AG04449 (cell line): ENCODE results near the gene SYTL3.

Experiments used
- CTCF ChIA-PET: fragments of 350-600 bp; formaldehyde crosslinking; extraction: SDS; loops from one replicate; lab custom pipeline; 2021; ENCODE audit warnings: antibody characterized with exemption; lab: Yijun Ruan, JAX
- POLR2A ChIA-PET: fragments of 400-600, 350-600 bp; formaldehyde crosslinking; extraction: SDS; loops from one replicate; lab custom pipeline; 2020; ENCODE audit warnings: antibody characterized with exemption, inconsistent platforms; lab: Yijun Ruan, JAX
- DNase-seq: peaks from one replicate; pipeline ENCODE4 v3.0.0-alpha.2; 2010; ENCODE audit warnings: low read depth, low spot score
- H3K4me3 ChIP-seq: 2 replicates; pipeline ENCODE4 v1.5.1; 2011; ENCODE audit warnings: low read depth, mild to moderate bottlenecking, control low read depth, low read length
- CTCF ChIP-seq: IDR thresholded peaks from one replicate; pipeline ENCODE4 v1.5.1; 2011; ENCODE audit warnings: mild to moderate bottlenecking, moderate library complexity, low read length, control low read depth, inconsistent platforms; ENCODE audit not compliant: insufficient read depth; ENCODE audit errors: missing control alignments

SYTL3 gene

GRCh38 chr6:158737710-158738615 is 88.1 kb downstream of the SYTL3 start:
- DNase-seq: no peak
- ChIA-PET CTCF (interaction anchor here (0.6 to 1.6 kb wide), 5 partner anchors 13 to 36 kb away, joined by 3 to 5 read pairs (median 3); no protein-coding TSS in a partner anchor), POLR2A (interaction anchor here (0.6 kb wide), 1 partner anchor 12 kb away, joined by 4 read pairs; no protein-coding TSS in a partner anchor)
- no peak for TF ChIP-seq CTCF
- no peak overlapping the region for H3K4me3 ChIP-seq

- no peak for DNase-seq
- POLR2A ChIA-PET: no interaction called here
- TF ChIP-seq CTCF: no peak
- CTCF ChIA-PET: no interaction called here
- H3K4me3 ChIP-seq: no peak overlapping the region
Observed at GRCh38 chr6:158739673-158740072, 89.8 kb downstream of the SYTL3 start.

- no peak for TF ChIP-seq CTCF
- DNase-seq: no peak
- CTCF ChIA-PET: interaction anchor here (0.7 to 1.2 kb wide), 3 partner anchors 36 to 240 kb away, joined by 3 read pairs; no protein-coding TSS in a partner anchor
- POLR2A ChIA-PET: no interaction called here
- no peak overlapping the region for H3K4me3 ChIP-seq
Observed at GRCh38 chr6:158743033-158743651, 93.3 kb downstream of the SYTL3 start.

- DNase-seq: no peak
- H3K4me3 ChIP-seq: no peak overlapping the region
- ChIA-PET CTCF (interaction anchor here (1.4 to 2.1 kb wide), 3 partner anchors 15 to 54 kb away, joined by 3 to 5 read pairs (median 5); no protein-coding TSS in a partner anchor), POLR2A (no interaction called here)
- no peak for TF ChIP-seq CTCF
Observed at GRCh38 chr6:158744986-158745430, 95.2 kb downstream of the SYTL3 start.

- TF ChIP-seq CTCF: no peak
- no peak for DNase-seq
- H3K4me3 ChIP-seq: no peak overlapping the region
- CTCF ChIA-PET: interaction anchor here (0.7 kb wide), 1 partner anchor 14 kb away, joined by 3 read pairs; no protein-coding TSS in a partner anchor
- POLR2A ChIA-PET: no interaction called here
Observed at GRCh38 chr6:158751224-158751623, 101.4 kb downstream of the SYTL3 start.

- POLR2A ChIA-PET: no interaction called here
- H3K4me3 ChIP-seq: no peak overlapping the region
- TF ChIP-seq CTCF: no peak
- CTCF ChIA-PET: no interaction called here
- no peak for DNase-seq
Observed at GRCh38 chr6:158751921-158752320, 102.1 kb downstream of the SYTL3 start.
